Esophagus squamous epithelium (tissue), 4 donors: ENCODE measurements around the gene SLC25A13.

Source experiments
- POLR2A ChIP-seq, 4 donors: fragments of 450-650 bp; IDR thresholded peaks; one replicate each; pipeline ENCODE4 v1.6.1; 2017; ENCODE audit warnings: antibody characterized with exemption in 4 of 4, mild to moderate bottlenecking in 4 of 4, moderate library complexity in 3 of 4
- TF ChIP-seq, protein P1 (sequence below), 6 experiments: fragments of 450-650 bp in 4 of 6; fragments of 200-600 bp in 2 of 6; sonication (generic) in 2 of 6; IDR thresholded peaks; one replicate each; pipeline ENCODE4 v1.5.1; 2016 to 2019; ENCODE audit warnings: antibody characterized with exemption in 6 of 6, mild to moderate bottlenecking in 4 of 6, moderate library complexity in 4 of 6

DNA sequence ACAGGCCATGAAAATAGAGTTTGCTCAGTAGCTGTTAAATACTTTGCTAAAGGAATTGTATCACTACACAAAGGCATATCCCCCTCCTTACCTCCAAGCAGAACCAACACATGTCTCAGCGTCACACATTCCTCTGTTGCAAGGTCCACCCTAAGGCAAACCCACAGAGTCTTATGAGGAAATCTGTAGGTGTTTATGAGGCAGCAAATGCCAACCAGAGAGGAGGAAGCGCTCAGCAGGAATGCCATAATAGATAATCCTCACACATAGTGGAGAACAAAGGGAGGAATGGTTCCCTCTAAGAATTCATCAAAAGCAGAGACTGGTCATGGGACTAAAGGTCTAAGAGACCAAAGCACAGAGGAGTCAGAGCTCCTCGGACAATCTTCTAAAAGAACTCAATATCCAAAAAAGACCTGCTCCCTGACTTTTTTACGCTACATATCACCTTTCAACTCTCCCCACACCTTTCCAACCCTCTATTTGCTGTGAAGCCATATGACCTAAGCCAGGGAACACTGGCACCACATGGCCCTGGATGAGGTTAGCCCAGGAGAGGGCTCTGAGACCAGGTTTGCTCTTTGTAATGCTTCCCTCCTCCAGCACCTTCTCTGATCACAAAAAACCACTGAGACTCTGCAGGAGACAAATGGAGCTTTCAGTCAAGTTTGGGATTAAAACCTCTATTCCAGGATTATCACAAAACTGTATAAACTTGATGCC is 7.3 kb downstream of the SLC25A13 start:
- no peak for TF ChIP-seq POLR2A (IDR thresholded peaks at IDR 0.05)
- TF ChIP-seq, protein P1, sequence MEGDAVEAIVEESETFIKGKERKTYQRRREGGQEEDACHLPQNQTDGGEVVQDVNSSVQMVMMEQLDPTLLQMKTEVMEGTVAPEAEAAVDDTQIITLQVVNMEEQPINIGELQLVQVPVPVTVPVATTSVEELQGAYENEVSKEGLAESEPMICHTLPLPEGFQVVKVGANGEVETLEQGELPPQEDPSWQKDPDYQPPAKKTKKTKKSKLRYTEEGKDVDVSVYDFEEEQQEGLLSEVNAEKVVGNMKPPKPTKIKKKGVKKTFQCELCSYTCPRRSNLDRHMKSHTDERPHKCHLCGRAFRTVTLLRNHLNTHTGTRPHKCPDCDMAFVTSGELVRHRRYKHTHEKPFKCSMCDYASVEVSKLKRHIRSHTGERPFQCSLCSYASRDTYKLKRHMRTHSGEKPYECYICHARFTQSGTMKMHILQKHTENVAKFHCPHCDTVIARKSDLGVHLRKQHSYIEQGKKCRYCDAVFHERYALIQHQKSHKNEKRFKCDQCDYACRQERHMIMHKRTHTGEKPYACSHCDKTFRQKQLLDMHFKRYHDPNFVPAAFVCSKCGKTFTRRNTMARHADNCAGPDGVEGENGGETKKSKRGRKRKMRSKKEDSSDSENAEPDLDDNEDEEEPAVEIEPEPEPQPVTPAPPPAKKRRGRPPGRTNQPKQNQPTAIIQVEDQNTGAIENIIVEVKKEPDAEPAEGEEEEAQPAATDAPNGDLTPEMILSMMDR (IDR thresholded peaks at IDR 0.05), result no peak
